HG03354 (cell line): ENCODE measurements around the gene LYSMD3.
"Not testable (repeated sequence)": the region's sequence is repeated elsewhere in the genome, so short reads cannot be mapped to it uniquely, and the experiment has no call there.

Source experiments
- ATAC-seq: cut with Tn5 transposase; IDR thresholded peaks from one replicate; pipeline ENCODE4 v1.9.1; 2021; ENCODE audit warnings: mild to moderate bottlenecking; ENCODE audit not compliant: unreplicated experiment, poor library complexity, severe bottlenecking

Gene LYSMD3

GRCh38 chr5:90529194-90529938 lies at the start of gene LYSMD3:
Gene LYSMD3 (minus strand): TSS chr5:90529584. CDS start chr5:90525289, 4,295 bp downstream.
- ATAC-seq = peak; percentile 89

- not testable (repeated sequence) for ATAC-seq
Measured at GRCh38 chr5:90576566-90576965, 47.2 kb upstream of the LYSMD3 start.

GRCh38 chr5:90575712-90576111 lies 46.3 kb upstream of the LYSMD3 start:
- no peak for ATAC-seq

GRCh38 chr5:90571147-90571773 lies 41.9 kb upstream of the LYSMD3 start:
- ATAC-seq = no peak

- no peak for ATAC-seq
Measured at GRCh38 chr5:90570034-90570433, 40.6 kb upstream of the LYSMD3 start.

- no peak for ATAC-seq
Measured at GRCh38 chr5:90569084-90569483, 39.7 kb upstream of the LYSMD3 start.

GRCh38 chr5:90565491-90565890 lies 36.1 kb upstream of the LYSMD3 start:
- ATAC-seq = no peak

GRCh38 chr5:90563108-90563507 lies 33.7 kb upstream of the LYSMD3 start:
- ATAC-seq = no peak

GRCh38 chr5:90562341-90562740 lies 33.0 kb upstream of the LYSMD3 start:
- ATAC-seq = no peak

GRCh38 chr5:90561766-90562165 lies 32.4 kb upstream of the LYSMD3 start:
- ATAC-seq = no peak

GRCh38 chr5:90560771-90561170 lies 31.4 kb upstream of the LYSMD3 start:
- ATAC-seq = no peak

GRCh38 chr5:90558344-90559192 lies 29.2 kb upstream of the LYSMD3 start, which contains the start of gene ADGRV1:
Gene ADGRV1 (plus strand): TSS chr5:90558797. CDS start chr5:90558896, 99 bp downstream.
- peak; percentile 53 for ATAC-seq

GRCh38 chr5:90557871-90558270 lies 28.5 kb upstream of the LYSMD3 start:
- ATAC-seq = no peak

- ATAC-seq = no peak
Measured at GRCh38 chr5:90557391-90557790, 28.0 kb upstream of the LYSMD3 start.

GRCh38 chr5:90555666-90556065 lies 26.3 kb upstream of the LYSMD3 start:
- ATAC-seq = no peak

- ATAC-seq = no peak
Measured at GRCh38 chr5:90554358-90555006, 25.1 kb upstream of the LYSMD3 start.

GRCh38 chr5:90553711-90554110 lies 24.3 kb upstream of the LYSMD3 start:
- ATAC-seq = no peak

GRCh38 chr5:90551376-90551775 lies 22.0 kb upstream of the LYSMD3 start:
- ATAC-seq = no peak

- no peak for ATAC-seq
Measured at GRCh38 chr5:90550963-90551362, 21.6 kb upstream of the LYSMD3 start.

- ATAC-seq = no peak
Measured at GRCh38 chr5:90549729-90550275, 20.4 kb upstream of the LYSMD3 start.
